ENCODE results near the gene MAD1L1.

The MAD1L1 gene

GRCh38 chr7:2123916-2124315 is 108.8 kb downstream of the MAD1L1 start:
- no peak for DNase-seq (ENCODE audit: insufficient read length)
- TF ChIP-seq POLR2A (IDR thresholded peaks at IDR 0.05; ENCODE audit: low read depth, low read length), result no peak
- no peak for TF ChIP-seq TAF1 (IDR thresholded peaks at IDR 0.05; ENCODE audit: borderline replicate concordance, low read depth, low read length)
- no peak for TF ChIP-seq POLR2AphosphoS5 (IDR thresholded peaks at IDR 0.05; ENCODE audit: low read depth, low read length)
- FAIRE-seq, result no peak

GRCh38 chr7:2123360-2123759 is 109.4 kb downstream of the MAD1L1 start:
- FAIRE-seq (no peak), DNase-seq (ENCODE audit: insufficient read length) (no peak)
- no peak for TF ChIP-seq POLR2A (IDR thresholded peaks at IDR 0.05; ENCODE audit: low read depth, low read length)
- no peak for TF ChIP-seq TAF1 (IDR thresholded peaks at IDR 0.05; ENCODE audit: borderline replicate concordance, low read depth, low read length)
- TF ChIP-seq POLR2AphosphoS5 (IDR thresholded peaks at IDR 0.05; ENCODE audit: low read depth, low read length), result no peak

GRCh38 chr7:2122651-2123050 is 110.1 kb downstream of the MAD1L1 start:
- FAIRE-seq, result no peak
- DNase-seq (ENCODE audit: insufficient read length), result no peak
- TF ChIP-seq POLR2AphosphoS5 (IDR thresholded peaks at IDR 0.05; ENCODE audit: low read depth, low read length) (no peak), POLR2A (IDR thresholded peaks at IDR 0.05; ENCODE audit: low read depth, low read length) (no peak), TAF1 (IDR thresholded peaks at IDR 0.05; ENCODE audit: borderline replicate concordance, low read depth, low read length) (no peak)

- TF ChIP-seq TAF1 (IDR thresholded peaks at IDR 0.05; ENCODE audit: borderline replicate concordance, low read depth, low read length) (no peak), POLR2A (IDR thresholded peaks at IDR 0.05; ENCODE audit: low read depth, low read length) (no peak), POLR2AphosphoS5 (IDR thresholded peaks at IDR 0.05; ENCODE audit: low read depth, low read length) (no peak)
- DNase-seq (ENCODE audit: insufficient read length) (no peak), FAIRE-seq (no peak)
These were observed 111.6 kb downstream of the MAD1L1 start for GRCh38 chr7:2120841-2121830.

GRCh38 chr7:2120251-2120660 is 112.5 kb downstream of the MAD1L1 start:
- TF ChIP-seq POLR2AphosphoS5 (IDR thresholded peaks at IDR 0.05; ENCODE audit: low read depth, low read length) (no peak), TAF1 (IDR thresholded peaks at IDR 0.05; ENCODE audit: borderline replicate concordance, low read depth, low read length) (no peak)
- FAIRE-seq (no peak), DNase-seq (ENCODE audit: insufficient read length) (no peak)

GRCh38 chr7:2118630-2119190 is 114.0 kb downstream of the MAD1L1 start:
- no peak for DNase-seq (ENCODE audit: insufficient read length)
- no peak for FAIRE-seq
- no peak for TF ChIP-seq TAF1 (IDR thresholded peaks at IDR 0.05; ENCODE audit: borderline replicate concordance, low read depth, low read length)
- no peak for TF ChIP-seq POLR2A (IDR thresholded peaks at IDR 0.05; ENCODE audit: low read depth, low read length)
- no peak for TF ChIP-seq POLR2AphosphoS5 (IDR thresholded peaks at IDR 0.05; ENCODE audit: low read depth, low read length)

GRCh38 chr7:2118056-2118455 is 114.7 kb downstream of the MAD1L1 start:
- DNase-seq (ENCODE audit: insufficient read length) (no peak), FAIRE-seq (no peak)
- TF ChIP-seq POLR2AphosphoS5 (IDR thresholded peaks at IDR 0.05; ENCODE audit: low read depth, low read length) (no peak), POLR2A (IDR thresholded peaks at IDR 0.05; ENCODE audit: low read depth, low read length) (no peak), TAF1 (IDR thresholded peaks at IDR 0.05; ENCODE audit: borderline replicate concordance, low read depth, low read length) (no peak)

GRCh38 chr7:2117646-2118045 is 115.1 kb downstream of the MAD1L1 start:
- TF ChIP-seq POLR2AphosphoS5 (IDR thresholded peaks at IDR 0.05; ENCODE audit: low read depth, low read length), result no peak
- no peak for TF ChIP-seq POLR2A (IDR thresholded peaks at IDR 0.05; ENCODE audit: low read depth, low read length)
- TF ChIP-seq TAF1 (IDR thresholded peaks at IDR 0.05; ENCODE audit: borderline replicate concordance, low read depth, low read length), result no peak
- no peak for FAIRE-seq

GRCh38 chr7:2116989-2117591 is 115.7 kb downstream of the MAD1L1 start:
- FAIRE-seq, result no peak
- no peak for TF ChIP-seq POLR2A (IDR thresholded peaks at IDR 0.05; ENCODE audit: low read depth, low read length)
- TF ChIP-seq POLR2AphosphoS5 (IDR thresholded peaks at IDR 0.05; ENCODE audit: low read depth, low read length), result no peak
- TF ChIP-seq TAF1 (IDR thresholded peaks at IDR 0.05; ENCODE audit: borderline replicate concordance, low read depth, low read length), result no peak
- DNase-seq (ENCODE audit: insufficient read length), result no peak

More at GRCh38 chr7:2117646-2118045, 115.1 kb downstream of the MAD1L1 start:
- no peak for DNase-seq (ENCODE audit: insufficient read length)

- TF ChIP-seq POLR2A (IDR thresholded peaks at IDR 0.05; ENCODE audit: low read depth, low read length) (no peak), TAF1 (IDR thresholded peaks at IDR 0.05; ENCODE audit: borderline replicate concordance, low read depth, low read length) (no peak), POLR2AphosphoS5 (IDR thresholded peaks at IDR 0.05; ENCODE audit: low read depth, low read length) (no peak)
- DNase-seq (ENCODE audit: insufficient read length), result no peak
- FAIRE-seq, result no peak
These were observed 116.3 kb downstream of the MAD1L1 start for GRCh38 chr7:2116448-2116810.

- TF ChIP-seq TAF1 (IDR thresholded peaks at IDR 0.05; ENCODE audit: borderline replicate concordance, low read depth, low read length) (no peak), POLR2AphosphoS5 (IDR thresholded peaks at IDR 0.05; ENCODE audit: low read depth, low read length) (no peak), POLR2A (IDR thresholded peaks at IDR 0.05; ENCODE audit: low read depth, low read length) (no peak)
- DNase-seq (ENCODE audit: insufficient read length), result no peak
- FAIRE-seq, result no peak
These were observed 116.8 kb downstream of the MAD1L1 start for GRCh38 chr7:2115760-2116447.
